HG02678 (cell line): ENCODE data around the gene DNER.
"Not testable (repeated sequence)": the region's sequence is repeated elsewhere in the genome, so short reads cannot be mapped to it uniquely, and the experiment has no call there.

Experiments used
- ATAC-seq: cut with Tn5 transposase; IDR thresholded peaks from one replicate; pipeline ENCODE4 v1.9.1; 2021; ENCODE audit warnings: mild to moderate bottlenecking, moderate library complexity; ENCODE audit not compliant: unreplicated experiment

Gene DNER

GRCh38 chr2:229409751-229410181, 304.6 kb downstream of the DNER start:
- ATAC-seq: no peak

- no peak for ATAC-seq
Observed at GRCh38 chr2:229408962-229409361, 305.4 kb downstream of the DNER start.

GRCh38 chr2:229408356-229408755, 306.0 kb downstream of the DNER start:
- ATAC-seq: no peak

- ATAC-seq: no peak
Observed at GRCh38 chr2:229407170-229407569, 307.2 kb downstream of the DNER start.

- ATAC-seq: no peak
Observed at GRCh38 chr2:229405796-229406195, 308.6 kb downstream of the DNER start.

GRCh38 chr2:229403296-229403695, 311.1 kb downstream of the DNER start:
- no peak for ATAC-seq

GRCh38 chr2:229401171-229401865, 313.0 kb downstream of the DNER start:
- ATAC-seq: no peak

GRCh38 chr2:229393926-229394325, 320.4 kb downstream of the DNER start:
- ATAC-seq: no peak

- ATAC-seq: no peak
Observed at GRCh38 chr2:229392196-229392595, 322.2 kb downstream of the DNER start.

- no peak for ATAC-seq
Observed at GRCh38 chr2:229388731-229389130, 325.6 kb downstream of the DNER start.

- ATAC-seq: no peak
Observed at GRCh38 chr2:229387866-229388265, 326.5 kb downstream of the DNER start.

GRCh38 chr2:229380101-229380625, 334.2 kb downstream of the DNER start:
- no peak for ATAC-seq

GRCh38 chr2:229378386-229378785, 336.0 kb downstream of the DNER start:
- no peak for ATAC-seq

- ATAC-seq: no peak
Observed at GRCh38 chr2:229376866-229377265, 337.5 kb downstream of the DNER start.

GRCh38 chr2:229375251-229375650, 339.1 kb downstream of the DNER start:
- no peak for ATAC-seq

GRCh38 chr2:229373311-229373710, 341.0 kb downstream of the DNER start:
- not testable (repeated sequence) for ATAC-seq

- ATAC-seq: no peak
Observed at GRCh38 chr2:229372207-229372606, 342.1 kb downstream of the DNER start.

- no peak for ATAC-seq
Observed at GRCh38 chr2:229371086-229371485, 343.3 kb downstream of the DNER start.

GRCh38 chr2:229370509-229370908, 343.8 kb downstream of the DNER start:
- ATAC-seq: no peak

- ATAC-seq: no peak
Observed at GRCh38 chr2:229363185-229363814, 351.1 kb downstream of the DNER start.

GRCh38 chr2:229350883-229351282, 363.5 kb downstream of the DNER start:
- ATAC-seq: no peak

GRCh38 chr2:229350117-229350805, 364.1 kb downstream of the DNER start:
- ATAC-seq: no peak
